ENCODE measurements around the gene NFE2.

NFE2 gene

GRCh38 chr12:54294152-54294952 is 6.5 kb downstream of the NFE2 start:
- H3K36me3 ChIP-seq (ENCODE audit: control insufficient read depth, low read length): no peaks in the 10 kb centered on the region
- H3K9me2 ChIP-seq (replicated peaks; ENCODE audit: control insufficient read depth, low read length): no peaks in the 10 kb centered on the region
- no peaks in the 10 kb centered on the region for H3K79me2 ChIP-seq (ENCODE audit: control insufficient read depth, low read length)
- H3K4me3 ChIP-seq (ENCODE audit: low read length): no peak overlapping the region
- peaks cover 13% of the 10 kb centered on the region for H3K27me3 ChIP-seq (ENCODE audit: control insufficient read depth, low read length)
- H3K27ac ChIP-seq (ENCODE audit: low read depth, low read length): no peak overlapping the region
- H3K9me3 ChIP-seq (ENCODE audit: control insufficient read depth, insufficient read depth, low read length): no peaks in the 10 kb centered on the region
- H3K4me2 ChIP-seq (ENCODE audit: low read length): no peak overlapping the region
- no peak for TF ChIP-seq EZH2phosphoT487 (IDR thresholded peaks at IDR 0.05; ENCODE audit: borderline replicate concordance, low read length)
- TF ChIP-seq, protein P1, sequence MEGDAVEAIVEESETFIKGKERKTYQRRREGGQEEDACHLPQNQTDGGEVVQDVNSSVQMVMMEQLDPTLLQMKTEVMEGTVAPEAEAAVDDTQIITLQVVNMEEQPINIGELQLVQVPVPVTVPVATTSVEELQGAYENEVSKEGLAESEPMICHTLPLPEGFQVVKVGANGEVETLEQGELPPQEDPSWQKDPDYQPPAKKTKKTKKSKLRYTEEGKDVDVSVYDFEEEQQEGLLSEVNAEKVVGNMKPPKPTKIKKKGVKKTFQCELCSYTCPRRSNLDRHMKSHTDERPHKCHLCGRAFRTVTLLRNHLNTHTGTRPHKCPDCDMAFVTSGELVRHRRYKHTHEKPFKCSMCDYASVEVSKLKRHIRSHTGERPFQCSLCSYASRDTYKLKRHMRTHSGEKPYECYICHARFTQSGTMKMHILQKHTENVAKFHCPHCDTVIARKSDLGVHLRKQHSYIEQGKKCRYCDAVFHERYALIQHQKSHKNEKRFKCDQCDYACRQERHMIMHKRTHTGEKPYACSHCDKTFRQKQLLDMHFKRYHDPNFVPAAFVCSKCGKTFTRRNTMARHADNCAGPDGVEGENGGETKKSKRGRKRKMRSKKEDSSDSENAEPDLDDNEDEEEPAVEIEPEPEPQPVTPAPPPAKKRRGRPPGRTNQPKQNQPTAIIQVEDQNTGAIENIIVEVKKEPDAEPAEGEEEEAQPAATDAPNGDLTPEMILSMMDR (IDR thresholded peaks at IDR 0.05; ENCODE audit: low read depth, low read length, poor library complexity, severe bottlenecking): peak; percentile 92
- peaks cover 6% of the 10 kb centered on the region for H3K4me1 ChIP-seq (ENCODE audit: control insufficient read depth, low read length)
- no peaks in the 10 kb centered on the region for H4K20me1 ChIP-seq (ENCODE audit: control insufficient read depth, insufficient read depth, low read depth, low read length)
- H3F3A ChIP-seq (ENCODE audit: control insufficient read depth, insufficient read depth): peaks cover 8% of the 10 kb centered on the region

GRCh38 chr12:54292931-54293241 is 7.9 kb downstream of the NFE2 start:
- peaks cover 22% of the 10 kb centered on the region for H3F3A ChIP-seq (ENCODE audit: control insufficient read depth, insufficient read depth)
- peaks cover 2% of the 10 kb centered on the region; the same call in 1 of the 2 replicates for H3K27me3 ChIP-seq (ENCODE audit: control insufficient read depth, low read length)
- H3K36me3 ChIP-seq (ENCODE audit: control insufficient read depth, low read length): peaks cover 6% of the 10 kb centered on the region
- no peak for TF ChIP-seq EZH2phosphoT487 (IDR thresholded peaks at IDR 0.05; ENCODE audit: borderline replicate concordance, low read length)
- TF ChIP-seq, protein P1 (IDR thresholded peaks at IDR 0.05; ENCODE audit: low read depth, low read length, poor library complexity, severe bottlenecking): no peak
- no peak overlapping the region for H3K4me3 ChIP-seq (ENCODE audit: low read length)
- no peaks in the 10 kb centered on the region for H3K79me2 ChIP-seq (ENCODE audit: control insufficient read depth, low read length)
- H3K9me3 ChIP-seq (ENCODE audit: control insufficient read depth, insufficient read depth, low read length): no peaks in the 10 kb centered on the region
- no peak overlapping the region for H3K4me2 ChIP-seq (ENCODE audit: low read length)
- H3K4me1 ChIP-seq (ENCODE audit: control insufficient read depth, low read length): peaks cover 20% of the 10 kb centered on the region
- no peak overlapping the region for H3K27ac ChIP-seq (ENCODE audit: low read depth, low read length)
- no peaks in the 10 kb centered on the region for H3K9me2 ChIP-seq (replicated peaks; ENCODE audit: control insufficient read depth, low read length)
- H4K20me1 ChIP-seq (ENCODE audit: control insufficient read depth, insufficient read depth, low read depth, low read length): no peaks in the 10 kb centered on the region

- no peaks in the 10 kb centered on the region for H3K79me2 ChIP-seq (ENCODE audit: control insufficient read depth, low read length)
- no peak overlapping the region for H3K4me3 ChIP-seq (ENCODE audit: low read length)
- TF ChIP-seq EZH2phosphoT487 (IDR thresholded peaks at IDR 0.05; ENCODE audit: borderline replicate concordance, low read length): no peak
- TF ChIP-seq, protein P1 (IDR thresholded peaks at IDR 0.05; ENCODE audit: low read depth, low read length, poor library complexity, severe bottlenecking): no peak
Measured at GRCh38 chr12:54292083-54292930, 8.5 kb downstream of the NFE2 start.

More at GRCh38 chr12:54292083-54292930, 8.5 kb downstream of the NFE2 start:
- H4K20me1 ChIP-seq (ENCODE audit: control insufficient read depth, insufficient read depth, low read depth, low read length): no peaks in the 10 kb centered on the region
- H3F3A ChIP-seq (ENCODE audit: control insufficient read depth, insufficient read depth): peaks cover 28% of the 10 kb centered on the region
- H3K27me3 ChIP-seq (ENCODE audit: control insufficient read depth, low read length): peaks cover 2% of the 10 kb centered on the region; the same call in 1 of the 2 replicates
- H3K36me3 ChIP-seq (ENCODE audit: control insufficient read depth, low read length): peaks cover 12% of the 10 kb centered on the region
- no peak overlapping the region for H3K4me2 ChIP-seq (ENCODE audit: low read length)
- H3K4me1 ChIP-seq (ENCODE audit: control insufficient read depth, low read length): peaks cover 26% of the 10 kb centered on the region
- H3K9me3 ChIP-seq (ENCODE audit: control insufficient read depth, insufficient read depth, low read length): no peaks in the 10 kb centered on the region
- H3K27ac ChIP-seq (ENCODE audit: low read depth, low read length): no peak overlapping the region
- no peaks in the 10 kb centered on the region for H3K9me2 ChIP-seq (replicated peaks; ENCODE audit: control insufficient read depth, low read length)

All from DOHH2 (cell line).